Measurements from ENCODE around the gene SIRPA. TPM values are rescaled to one million over a fixed set of nuclear protein-coding genes. Genes with fewer than 3 reads are reported as not detected.

The SIRPA gene
- total RNA-seq, 1 experiment from 2014 or later: 42.4 TPM

GRCh38 chr20:1870323-1870722, 24.9 kb upstream of the SIRPA start:
- no peak for DNase-seq (ENCODE audit: low read depth)

- DNase-seq (ENCODE audit: low read depth): no peak
Observed at GRCh38 chr20:1870792-1871550, 24.2 kb upstream of the SIRPA start.

GRCh38 chr20:1871807-1872458, 23.3 kb upstream of the SIRPA start:
- peak; percentile 51 for DNase-seq (ENCODE audit: low read depth)

- DNase-seq (ENCODE audit: low read depth): peak; percentile 60
Observed at GRCh38 chr20:1872459-1873097, 22.6 kb upstream of the SIRPA start.

GRCh38 chr20:1874450-1875182, 20.6 kb upstream of the SIRPA start:
- no peak for DNase-seq (ENCODE audit: low read depth)

- no peak for DNase-seq (ENCODE audit: low read depth)
Observed at GRCh38 chr20:1875183-1875554, 20.0 kb upstream of the SIRPA start.

- no peak for DNase-seq (ENCODE audit: low read depth)
Observed at GRCh38 chr20:1875762-1876161, 19.4 kb upstream of the SIRPA start.

GRCh38 chr20:1876217-1876921, 18.8 kb upstream of the SIRPA start:
- DNase-seq (ENCODE audit: low read depth): peak; percentile 50

- DNase-seq (ENCODE audit: low read depth): no peak
Observed at GRCh38 chr20:1876975-1877608, 18.1 kb upstream of the SIRPA start.

GRCh38 chr20:1877609-1878200, 17.5 kb upstream of the SIRPA start:
- DNase-seq (ENCODE audit: low read depth): no peak

- no peak for DNase-seq (ENCODE audit: low read depth)
Observed at GRCh38 chr20:1879369-1879768, 15.8 kb upstream of the SIRPA start.

GRCh38 chr20:1879934-1880333, 15.3 kb upstream of the SIRPA start:
- DNase-seq (ENCODE audit: low read depth): no peak

GRCh38 chr20:1880529-1881239, 14.5 kb upstream of the SIRPA start:
- no peak for DNase-seq (ENCODE audit: low read depth)

- no peak for DNase-seq (ENCODE audit: low read depth)
Observed at GRCh38 chr20:1881240-1881835, 13.9 kb upstream of the SIRPA start.

- no peak for DNase-seq (ENCODE audit: low read depth)
Observed at GRCh38 chr20:1882026-1882425, 13.2 kb upstream of the SIRPA start.

GRCh38 chr20:1883986-1884385, 11.2 kb upstream of the SIRPA start:
- no peak for DNase-seq (ENCODE audit: low read depth)

GRCh38 chr20:1885254-1885653, 10.0 kb upstream of the SIRPA start:
- DNase-seq (ENCODE audit: low read depth): no peak

- DNase-seq (ENCODE audit: low read depth): no peak
Observed at GRCh38 chr20:1885940-1886693, 9.1 kb upstream of the SIRPA start.

GRCh38 chr20:1887321-1887720, 7.9 kb upstream of the SIRPA start:
- DNase-seq (ENCODE audit: low read depth): no peak

Measured in M059J (cell line).